GM23248 (cell line): Measurements from ENCODE around the gene GNAL.

Experiments
- EZH2 ChIP-seq: fragments of 200-600 bp; sonication (generic); IDR thresholded peaks from 2 replicates; pipeline ENCODE4 v1.6.1; 2018; ENCODE audit warnings: antibody characterized with exemption, mild to moderate bottlenecking; ENCODE audit not compliant: insufficient read depth, poor library complexity, severe bottlenecking
- EZH2phosphoT487 ChIP-seq: fragments of 200-600 bp; sonication (generic); IDR thresholded peaks from 2 replicates; pipeline ENCODE4 v1.6.1; 2018; ENCODE audit warnings: antibody characterized with exemption, moderate library complexity, mild to moderate bottlenecking, low read depth; ENCODE audit not compliant: insufficient read depth

DNA sequence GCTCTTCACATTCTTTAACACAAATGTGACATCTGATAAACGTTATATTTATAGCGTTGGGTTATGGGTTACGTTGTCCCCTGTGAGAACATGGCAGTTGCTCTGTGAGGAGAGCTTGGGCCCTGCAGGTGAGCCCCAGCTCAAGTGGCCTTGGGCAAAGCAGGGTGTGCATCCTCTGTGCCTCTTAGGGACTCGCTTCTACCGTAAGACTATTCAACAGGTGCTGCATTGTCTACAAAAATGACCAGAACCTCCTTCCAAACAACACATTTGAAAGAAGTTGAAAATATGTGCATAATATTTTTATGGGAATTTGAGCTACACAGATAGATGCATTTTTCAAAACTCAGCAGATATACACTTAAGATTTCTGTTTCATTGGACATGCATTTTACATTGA, 145.7 kb downstream of the GNAL start:
- TF ChIP-seq EZH2phosphoT487 (no peak), EZH2 (no peak)
